ENCODE data around the gene GTF2IRD1.

DNA sequence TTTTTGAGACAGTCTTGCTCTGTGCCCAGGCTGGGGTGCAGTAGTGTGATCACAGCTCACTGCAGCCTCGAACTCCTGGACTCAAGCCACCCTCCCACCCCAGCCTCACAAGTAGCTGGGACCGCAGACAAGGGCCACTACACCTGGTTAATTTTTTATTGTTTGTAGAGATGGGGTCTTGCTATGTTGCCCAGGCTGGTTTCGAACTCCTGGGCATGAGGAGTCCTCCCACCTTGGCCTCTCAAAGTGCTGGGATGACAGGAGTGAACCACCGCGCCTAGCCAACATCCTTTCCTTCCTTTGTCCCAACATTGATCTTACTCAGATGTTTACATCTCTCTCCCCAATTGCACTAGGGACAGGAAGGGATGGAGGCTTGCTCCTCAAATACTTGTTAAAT, 3.3 kb downstream of the GTF2IRD1 start:
- TF ChIP-seq, protein P1, sequence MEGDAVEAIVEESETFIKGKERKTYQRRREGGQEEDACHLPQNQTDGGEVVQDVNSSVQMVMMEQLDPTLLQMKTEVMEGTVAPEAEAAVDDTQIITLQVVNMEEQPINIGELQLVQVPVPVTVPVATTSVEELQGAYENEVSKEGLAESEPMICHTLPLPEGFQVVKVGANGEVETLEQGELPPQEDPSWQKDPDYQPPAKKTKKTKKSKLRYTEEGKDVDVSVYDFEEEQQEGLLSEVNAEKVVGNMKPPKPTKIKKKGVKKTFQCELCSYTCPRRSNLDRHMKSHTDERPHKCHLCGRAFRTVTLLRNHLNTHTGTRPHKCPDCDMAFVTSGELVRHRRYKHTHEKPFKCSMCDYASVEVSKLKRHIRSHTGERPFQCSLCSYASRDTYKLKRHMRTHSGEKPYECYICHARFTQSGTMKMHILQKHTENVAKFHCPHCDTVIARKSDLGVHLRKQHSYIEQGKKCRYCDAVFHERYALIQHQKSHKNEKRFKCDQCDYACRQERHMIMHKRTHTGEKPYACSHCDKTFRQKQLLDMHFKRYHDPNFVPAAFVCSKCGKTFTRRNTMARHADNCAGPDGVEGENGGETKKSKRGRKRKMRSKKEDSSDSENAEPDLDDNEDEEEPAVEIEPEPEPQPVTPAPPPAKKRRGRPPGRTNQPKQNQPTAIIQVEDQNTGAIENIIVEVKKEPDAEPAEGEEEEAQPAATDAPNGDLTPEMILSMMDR (conservative IDR thresholded peaks at IDR 0.05 in 1 of 2, IDR thresholded peaks at IDR 0.05 in 1 of 2; ENCODE audit: extremely low read depth in 1 of 2, insufficient read depth in 1 of 2, low read depth in 1 of 2, low read length in 2 of 2), result no peak
- TF ChIP-seq EZH2 (IDR thresholded peaks at IDR 0.05; ENCODE audit: borderline replicate concordance, low read length), result no peak

Measured in mammary epithelial cell (primary cell).